OCI-LY7 (cell line): Measurements from ENCODE around the gene FSTL1. TPM values are rescaled to one million over a fixed set of nuclear protein-coding genes. Genes with fewer than 3 reads are reported as not detected.

Experiments used
- BruUV-seq: library from RNA; stranded (reverse); fragments of 400-500 nt; replicated peaks from 2 replicates; lab custom pipeline; 2021; lab: Mats Ljungman, UMichigan
- CTCF ChIA-PET: fragments of 300-600 bp; sonication (Branson Sonifier 250); formaldehyde crosslinking; loops from one replicate; lab custom pipeline; 2022; ENCODE audit warnings: antibody characterized with exemption; ENCODE audit not compliant: unreplicated experiment; lab: Charles Lee
- POLR2A ChIA-PET: fragments of 300-600 bp; sonication (Branson Sonifier 250); formaldehyde crosslinking; loops from one replicate; lab custom pipeline; 2022; ENCODE audit warnings: antibody characterized with exemption; lab: Charles Lee
- DNase-seq: peaks from one replicate; pipeline ENCODE4 v3.0.0-alpha.2; 2015; ENCODE audit warnings: low spot score
- H2AFZ ChIP-seq: fragments of 200-600 bp; sonication (generic), shearing (Covaris generic); 2 replicates; pipeline ENCODE4 v1.6.1; 2014; ENCODE audit warnings: mild to moderate bottlenecking, antibody characterized with exemption, low read length, moderate library complexity
- H3K27ac ChIP-seq: fragments of 200-600 bp; sonication (generic); 2 replicates; pipeline ENCODE4 v1.5.1; 2014; ENCODE audit warnings: mixed run types, low read depth, mild to moderate bottlenecking, moderate library complexity, low read length, inconsistent platforms; ENCODE audit not compliant: poor library complexity, severe bottlenecking
- H3K36me3 ChIP-seq: fragments of 200-600 bp; sonication (generic); 2 replicates; pipeline ENCODE4 v1.6.1; 2014; ENCODE audit warnings: mild to moderate bottlenecking, antibody characterized with exemption, low read length, moderate library complexity, mixed read lengths; ENCODE audit not compliant: insufficient read depth
- H3K4me1 ChIP-seq: fragments of 200-600 bp; sonication (generic); 2 replicates; pipeline ENCODE4 v1.5.1; 2014; ENCODE audit warnings: mild to moderate bottlenecking, low read length; ENCODE audit not compliant: insufficient read depth, poor library complexity, severe bottlenecking
- H3K4me2 ChIP-seq: fragments of 200-600 bp; sonication (generic); 2 replicates; pipeline ENCODE4 v1.6.1; 2014; ENCODE audit warnings: mild to moderate bottlenecking, low read length
- H3K4me3 ChIP-seq: fragments of 200-600 bp; sonication (generic); 2 replicates; pipeline ENCODE4 v1.5.1; 2014; ENCODE audit warnings: mild to moderate bottlenecking, low read depth, low read length; ENCODE audit not compliant: poor library complexity, severe bottlenecking
- H3K79me2 ChIP-seq: fragments of 200-600 bp; sonication (generic); 2 replicates; pipeline ENCODE4 v1.6.1; 2016; ENCODE audit warnings: low read depth, mild to moderate bottlenecking, low read length, moderate library complexity, mixed read lengths; ENCODE audit not compliant: insufficient read depth
- H3K9me2 ChIP-seq: fragments of 200-600 bp; sonication (generic); 2 replicates; pipeline ENCODE4 v1.6.1; 2016; ENCODE audit warnings: mild to moderate bottlenecking, low read length, mixed read lengths; ENCODE audit not compliant: insufficient read depth
- H3K9me3 ChIP-seq: fragments of 200-600 bp; sonication (generic); 2 replicates; pipeline ENCODE4 v1.6.1; 2014; ENCODE audit warnings: mild to moderate bottlenecking, mixed run types, low read length, mixed read lengths
- H4K20me1 ChIP-seq: fragments of 200-600 bp; sonication (generic); 2 replicates; pipeline ENCODE4 v1.6.1; 2014; ENCODE audit warnings: mild to moderate bottlenecking, antibody characterized with exemption, low read length, moderate library complexity, mixed read lengths; ENCODE audit not compliant: insufficient read depth
- CTCF ChIP-seq: fragments of 200-600 bp; sonication (generic); conservative IDR thresholded peaks from 2 replicates; pipeline ENCODE4 v1.5.1; 2014; ENCODE audit warnings: mild to moderate bottlenecking, antibody characterized with exemption, low read length, moderate library complexity, mixed read lengths
- EZH2phosphoT487 ChIP-seq: fragments of 200-600 bp; sonication (generic); IDR thresholded peaks from 2 replicates; pipeline ENCODE4 v1.6.1; 2018; ENCODE audit warnings: low read depth, borderline replicate concordance, mild to moderate bottlenecking, mixed run types, antibody characterized with exemption, low read length, moderate library complexity, mixed read lengths
- intact Hi-C: fragments of 100-400 bp; cut with micrococcal nuclease; formaldehyde crosslinking; loops from one replicate; pipeline ENCODE4 v1.10.0; 2022; ENCODE audit not compliant: unreplicated experiment
- total RNA-seq, 2 experiments: library from RNA; depleted of rRNA in 1 of 2; stranded (reverse); fragments of >200 nt in 1 of 2; shearing (Covaris generic) in 1 of 2; gene quantifications; 2 replicates each; pipeline ENCODE4 v1.2.3, GENCODE V29; 2014 to 2022

The FSTL1 gene
- total RNA-seq, 2 experiments from 2014 or later, result 0.09 to 0.74 TPM

- no peak overlapping the region for H3K4me3 ChIP-seq
- TF ChIP-seq CTCF (no peak), EZH2phosphoT487 (no peak)
- no peak overlapping the region for H3K27ac ChIP-seq
- H4K20me1 ChIP-seq, result no peaks in the 10 kb centered on the region
- H2AFZ ChIP-seq, result no peak overlapping the region
- H3K4me1 ChIP-seq, result no peaks in the 10 kb centered on the region
- no peaks in the 10 kb centered on the region for H3K36me3 ChIP-seq
- BruUV-seq, result no TSS peak
- no peaks in the 10 kb centered on the region for H3K9me2 ChIP-seq
- no peaks in the 10 kb centered on the region for H3K79me2 ChIP-seq
- CTCF ChIA-PET, result no interaction called here
- POLR2A ChIA-PET, result no interaction called here
- no peaks in the 10 kb centered on the region for H3K9me3 ChIP-seq
- no peak overlapping the region for H3K4me2 ChIP-seq
- intact Hi-C loops, result no loop called here
- DNase-seq, result no peak
Observed at GRCh38 chr3:120370463-120370862, 80.3 kb downstream of the FSTL1 start.

GRCh38 chr3:120369037-120369467, 81.7 kb downstream of the FSTL1 start:
- Histone ChIP-seq H3K27ac (no peak overlapping the region), H3K4me3 (no peak overlapping the region), H3K36me3 (no peaks in the 10 kb centered on the region), H3K4me2 (no peak overlapping the region), H3K4me1 (no peaks in the 10 kb centered on the region), H2AFZ (no peak overlapping the region), H3K9me2 (no peaks in the 10 kb centered on the region), H4K20me1 (no peaks in the 10 kb centered on the region), H3K79me2 (no peaks in the 10 kb centered on the region), H3K9me3 (no peaks in the 10 kb centered on the region)
- POLR2A ChIA-PET, result no interaction called here
- intact Hi-C loops, result no loop called here
- no TSS peak for BruUV-seq
- DNase-seq, result no peak
- CTCF ChIA-PET, result no interaction called here
- TF ChIP-seq CTCF (no peak), EZH2phosphoT487 (no peak)

GRCh38 chr3:120368172-120368571, 82.6 kb downstream of the FSTL1 start:
- Histone ChIP-seq H4K20me1 (no peaks in the 10 kb centered on the region), H3K36me3 (no peaks in the 10 kb centered on the region), H3K9me2 (no peaks in the 10 kb centered on the region), H2AFZ (no peak overlapping the region), H3K27ac (no peak overlapping the region), H3K79me2 (no peaks in the 10 kb centered on the region), H3K4me2 (no peak overlapping the region), H3K4me1 (no peaks in the 10 kb centered on the region), H3K4me3 (no peak overlapping the region), H3K9me3 (no peaks in the 10 kb centered on the region)
- BruUV-seq, result no TSS peak
- intact Hi-C loops, result no loop called here
- ChIA-PET POLR2A (interaction anchor here (0.6 kb wide), 1 partner anchor 277 kb away, joined by 3 read pairs; no protein-coding TSS in a partner anchor), CTCF (no interaction called here)
- TF ChIP-seq EZH2phosphoT487, result no peak
- TF ChIP-seq CTCF, result no peak
- no peak for DNase-seq
